IMR-90 (cell line): ENCODE data around the gene TBC1D23. TPM values are rescaled to one million over a fixed set of nuclear protein-coding genes. Genes with fewer than 3 reads are reported as not detected.

Experiments used
- ATAC-seq: fragments of 200-7000 bp; cut with Tn5 transposase; 2 replicates; pipeline ENCODE4 v1.9.1; 2020; ENCODE audit warnings: low read depth, mild to moderate bottlenecking, moderate library complexity
- BruUV-seq: library from RNA; stranded (reverse); fragments of 400-500 nt; replicated peaks from 2 replicates; lab custom pipeline; 2021; lab: Mats Ljungman, UMichigan
- CTCF ChIA-PET: fragments of 300-600 bp; formaldehyde crosslinking; extraction: SDS; loops from one replicate; lab custom pipeline; 2021; ENCODE audit warnings: antibody characterized with exemption; lab: Yijun Ruan, JAX
- POLR2A ChIA-PET: fragments of 300-600 bp; sonication (Branson Sonifier 250); formaldehyde crosslinking; loops from one replicate; lab custom pipeline; 2022; ENCODE audit warnings: antibody characterized with exemption; ENCODE audit not compliant: unreplicated experiment; lab: Charles Lee
- DNase-seq: peaks from one replicate; pipeline ENCODE4 v3.0.0; 2013
- H2AFZ ChIP-seq: replicated peaks from 2 replicates; pipeline ENCODE3; 2013; ENCODE audit warnings: low read length, mild to moderate bottlenecking; ENCODE audit not compliant: poor library complexity
- H2AK5ac ChIP-seq: 2 replicates; pipeline ENCODE4 v1.6.1; 2013; ENCODE audit warnings: low read depth, low read length, inconsistent platforms
- H2AK9ac ChIP-seq: replicated peaks from 2 replicates; pipeline ENCODE3; 2013; ENCODE audit warnings: mild to moderate bottlenecking, low read depth, low read length, moderate library complexity; ENCODE audit not compliant: poor library complexity
- H2BK120ac ChIP-seq: 2 replicates; pipeline ENCODE4 v1.6.1; 2013; ENCODE audit warnings: low read depth, low read length, inconsistent platforms
- H2BK15ac ChIP-seq: 3 replicates; pipeline ENCODE4 v1.6.1; 2013; ENCODE audit warnings: low read depth, low read length, inconsistent platforms
- H2BK20ac ChIP-seq: 2 replicates; pipeline ENCODE4 v1.6.1; 2013; ENCODE audit warnings: low read depth, mild to moderate bottlenecking, inconsistent platforms, low read length, moderate library complexity
- H2BK5ac ChIP-seq: 2 replicates; pipeline ENCODE4 v1.6.1; 2013; ENCODE audit warnings: mild to moderate bottlenecking, low read depth, low read length, inconsistent platforms; ENCODE audit not compliant: poor library complexity, severe bottlenecking
- H3K14ac ChIP-seq: replicated peaks from 2 replicates; pipeline ENCODE4 v1.6.1; 2013; ENCODE audit warnings: low read depth, low read length, inconsistent platforms
- H3K18ac ChIP-seq: 2 replicates; pipeline ENCODE4 v1.6.1; 2013; ENCODE audit warnings: low read depth, low read length, control low read depth
- H3K23ac ChIP-seq: 2 replicates; pipeline ENCODE4 v1.6.1; 2013; ENCODE audit warnings: low read depth, low read length, inconsistent platforms
- H3K27ac ChIP-seq: 2 replicates; pipeline ENCODE4 v1.5.1; 2013; ENCODE audit warnings: mild to moderate bottlenecking, control low read depth, low read length; ENCODE audit not compliant: insufficient read depth
- H3K27me3 ChIP-seq: 2 replicates; pipeline ENCODE4 v1.6.1; 2013; ENCODE audit warnings: low read length; ENCODE audit not compliant: control insufficient read depth, insufficient read depth
- H3K36me3 ChIP-seq: 2 replicates; pipeline ENCODE4 v1.6.1; 2013; ENCODE audit warnings: low read length, mixed read lengths; ENCODE audit not compliant: control insufficient read depth, insufficient read depth
- H3K4ac ChIP-seq: 2 replicates; pipeline ENCODE4 v1.6.1; 2013; ENCODE audit warnings: low read depth, low read length, inconsistent platforms
- H3K4me1 ChIP-seq: 2 replicates; pipeline ENCODE4 v1.6.1; 2013; ENCODE audit warnings: low read length, mixed read lengths; ENCODE audit not compliant: control insufficient read depth, insufficient read depth
- H3K4me2 ChIP-seq: 2 replicates; pipeline ENCODE4 v1.6.1; 2013; ENCODE audit warnings: low read depth, mild to moderate bottlenecking, control low read depth, low read length, moderate library complexity
- H3K4me3 ChIP-seq: 2 replicates; pipeline ENCODE4 v1.5.1; 2013; ENCODE audit warnings: low read depth, mild to moderate bottlenecking, control low read depth, low read length, moderate library complexity; ENCODE audit not compliant: insufficient read depth
- H3K56ac ChIP-seq: 2 replicates; pipeline ENCODE4 v1.6.1; 2013; ENCODE audit warnings: low read length, inconsistent platforms; ENCODE audit not compliant: insufficient read depth; ENCODE audit errors: extremely low read depth
- H3K79me1 ChIP-seq, 2 experiments: 2 replicates each; pipeline ENCODE4 v1.6.1; 2013; ENCODE audit warnings: low read length in 2 of 2, inconsistent platforms in 1 of 2, low read depth in 1 of 2
- H3K9ac ChIP-seq: 2 replicates; pipeline ENCODE4 v1.6.1; 2013; ENCODE audit warnings: low read depth, low read length, control low read depth
- H3K9me1 ChIP-seq: 2 replicates; pipeline ENCODE4 v1.6.1; 2013; ENCODE audit warnings: low read length, inconsistent platforms; ENCODE audit not compliant: insufficient read depth
- H3K9me3 ChIP-seq: 2 replicates; pipeline ENCODE4 v1.6.1; 2013; ENCODE audit warnings: low read length; ENCODE audit not compliant: control insufficient read depth, insufficient read depth
- H4K20me1 ChIP-seq: 2 replicates; pipeline ENCODE4 v1.6.1; 2013; ENCODE audit warnings: low read length, inconsistent platforms; ENCODE audit not compliant: insufficient read depth
- H4K5ac ChIP-seq: 2 replicates; pipeline ENCODE4 v1.6.1; 2013; ENCODE audit warnings: mild to moderate bottlenecking, low read depth, low read length, control low read depth
- H4K8ac ChIP-seq, 2 experiments: 2 replicates each; pipeline ENCODE4 v1.6.1; 2013; ENCODE audit warnings: low read depth in 2 of 2, low read length in 2 of 2, control low read depth in 1 of 2, inconsistent platforms in 1 of 2
- H4K91ac ChIP-seq: 2 replicates; pipeline ENCODE4 v1.6.1; 2013; ENCODE audit warnings: low read depth, low read length, inconsistent platforms; ENCODE audit not compliant: insufficient read depth
- BHLHE40 ChIP-seq: fragments of 150-350 bp; IDR thresholded peaks from 2 replicates; pipeline ENCODE4 v1.6.1; 2016; ENCODE audit warnings: mild to moderate bottlenecking, low read depth, low read length
- CHD1 ChIP-seq: IDR thresholded peaks from 2 replicates; pipeline ENCODE4 v1.6.1; 2012; ENCODE audit warnings: low read depth, low read length, improper control_type of control experiment
- ELK1 ChIP-seq: fragments of 150-350 bp; IDR thresholded peaks from 2 replicates; pipeline ENCODE4 v1.6.1; 2016; ENCODE audit warnings: low read depth, mild to moderate bottlenecking, low read length, moderate library complexity, borderline replicate concordance
- MAZ ChIP-seq: IDR thresholded peaks from 2 replicates; pipeline ENCODE4 v1.6.1; 2012; ENCODE audit warnings: low read depth, mild to moderate bottlenecking, low read length, improper control_type of control experiment, moderate library complexity, borderline replicate concordance
- POLR2A ChIP-seq: IDR thresholded peaks from 2 replicates; pipeline ENCODE4 v1.6.1; 2012; ENCODE audit warnings: mild to moderate bottlenecking, low read depth, low read length
- RAD21 ChIP-seq: IDR thresholded peaks from 2 replicates; pipeline ENCODE4 v1.6.1; 2012; ENCODE audit warnings: low read length, improper control_type of control experiment
- RCOR1 ChIP-seq: IDR thresholded peaks from 2 replicates; pipeline ENCODE4 v1.6.1; 2012; ENCODE audit warnings: mild to moderate bottlenecking, low read length, improper control_type of control experiment; ENCODE audit not compliant: insufficient replicate concordance
- RFX5 ChIP-seq: IDR thresholded peaks from 2 replicates; pipeline ENCODE4 v1.8.0; 2012; ENCODE audit warnings: low read depth, mild to moderate bottlenecking, low read length, moderate library complexity
- SMC3 ChIP-seq: fragments of 150-350 bp; IDR thresholded peaks from 2 replicates; pipeline ENCODE4 v1.6.1; 2016; ENCODE audit warnings: low read depth, mild to moderate bottlenecking, antibody characterized with exemption, low read length, moderate library complexity
- WGBS, 2 experiments: methylation state at CpG; one replicate each; pipeline versions ENCODE4 v1.1.5 to v1.1.7; 2013; ENCODE audit warnings: missing lambda C conversion rate in 2 of 2; ENCODE audit not compliant: insufficient read length in 1 of 2; ENCODE audit errors: extremely low coverage in 2 of 2; 5-methylcytosine and 5-hydroxymethylcytosine counted together
- dilution Hi-C: fragments of 300-500 bp; cut with HindIII; formaldehyde crosslinking; loops from one replicate; pipeline ENCODE4 v1.14.3; 2018; ENCODE audit warnings: low sequenced_read_pairs; ENCODE audit not compliant: unreplicated experiment
- in situ Hi-C: fragments of 300-500 bp; cut with MboI; formaldehyde crosslinking; loops from 3 replicates; pipeline ENCODE4 v1.14.3; 2019; ENCODE audit warnings: low sequenced_read_pairs, inconsistent platforms, mixed read lengths
- intact Hi-C: fragments of 100-400 bp; cut with micrococcal nuclease; formaldehyde crosslinking; loops from 2 replicates; pipeline ENCODE4 v1.10.0; 2022
- polyA plus RNA-seq, 3 experiments: library from polyadenylated mRNA; depleted of rRNA; stranded (reverse); fragments of >200 nt; gene quantifications; 2 replicates each; pipeline ENCODE4 v1.2.3, GENCODE V29; 2012; ENCODE audit warnings: low replicate concordance in 1 of 3
- total RNA-seq: library from RNA; depleted of rRNA; stranded (reverse); fragments of >200 nt; gene quantifications from 2 replicates; pipeline ENCODE4 v1.2.3, GENCODE V29; 2012

Gene TBC1D23
- total and polyA plus RNA-seq, 2 of the 4 experiments (the other 2 are of a cell fraction): 21.2 to 67.0 TPM

DNA sequence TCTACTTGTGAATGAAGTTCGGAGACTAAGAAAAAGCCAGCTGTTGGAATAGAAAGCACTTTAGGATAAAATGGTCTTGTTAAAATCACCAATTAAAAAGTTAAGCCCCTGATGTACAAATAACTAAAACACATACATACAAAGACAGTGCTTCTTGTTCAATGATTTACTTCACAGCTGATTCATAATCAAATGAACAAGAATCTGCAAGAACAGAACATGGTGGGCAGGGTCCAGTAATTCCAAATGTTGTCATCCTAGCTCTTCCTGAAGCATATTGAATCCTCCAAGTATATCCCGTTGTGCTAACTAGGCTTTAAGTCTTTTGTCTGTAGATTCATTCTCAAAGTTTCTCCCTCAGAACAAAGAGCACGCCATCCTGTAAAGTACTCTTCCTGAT, 98.2 kb downstream of the TBC1D23 start:
- Histone ChIP-seq H3K18ac (no peak overlapping the region), H3K9me3 (peaks cover 4% of the 10 kb centered on the region), H4K91ac (no peak overlapping the region), H2BK5ac (no peak overlapping the region), H2BK15ac (no peak overlapping the region), H3K4ac (no peak overlapping the region), H3K56ac (no peak overlapping the region), H3K79me1 (no peaks in the 10 kb centered on the region; a peak in 1 of 4 replicates), H3K14ac (no peak overlapping the region), H3K27me3 (no peaks in the 10 kb centered on the region), H3K36me3 (peaks cover 22% of the 10 kb centered on the region), H3K27ac (no peak overlapping the region), H3K23ac (no peak overlapping the region), H3K4me3 (no peak overlapping the region), H3K4me2 (no peak overlapping the region), H2BK120ac (no peak overlapping the region), H3K9ac (no peak overlapping the region), H2AFZ (no peak overlapping the region), H4K8ac (no peak overlapping the region), H3K9me1 (0 out of 2 replicates have a peak, but pooled peaks cover 2% of the 10 kb centered on the region), H2AK5ac (no peak overlapping the region), H2AK9ac (no peak overlapping the region), H2BK20ac (no peak overlapping the region), H3K4me1 (no peaks in the 10 kb centered on the region), H4K5ac (no peak overlapping the region), H4K20me1 (no peaks in the 10 kb centered on the region)
- no TSS peak for BruUV-seq
- ATAC-seq: no peak
- intact Hi-C loops: no loop called here
- CTCF ChIA-PET: no interaction called here
- DNase-seq: no peak
- TF ChIP-seq POLR2A: no peak
- TF ChIP-seq ELK1: no peak
- TF ChIP-seq MAZ: no peak
- TF ChIP-seq SMC3: no peak
- TF ChIP-seq BHLHE40: no peak
- TF ChIP-seq RFX5: no peak
- TF ChIP-seq RCOR1: no peak
- no peak for TF ChIP-seq RAD21
- no peak for TF ChIP-seq CHD1
- in situ Hi-C loops: no loop called here
- 100% methylated on average over 1 of the region's 3 CpGs; no CpG with 5 or more reads in 1 of the 2 experiments for WGBS, 2 experiments
- dilution Hi-C loops: no loop called here
- POLR2A ChIA-PET: no interaction called here
